MCF 10A (cell line): ENCODE data around the gene LSM4. TPM values are rescaled to one million over a fixed set of nuclear protein-coding genes. Genes with fewer than 3 reads are reported as not detected.

Source experiments
- BruUV-seq: library from RNA; stranded (reverse); fragments of 400-500 nt; replicated peaks from 2 replicates; lab custom pipeline; 2021; lab: Mats Ljungman, UMichigan
- CTCF ChIA-PET: fragments of 300-600 bp; sonication (Branson Sonifier 250); formaldehyde crosslinking; extraction: SDS; loops from one replicate; lab custom pipeline; 2021; ENCODE audit warnings: antibody characterized with exemption, inconsistent platforms; lab: Yijun Ruan, JAX
- POLR2A ChIA-PET: fragments of 300-600, 350-650 bp; sonication (Branson Sonifier 250); formaldehyde crosslinking; extraction: SDS; loops from one replicate; lab custom pipeline; 2020; ENCODE audit warnings: antibody characterized with exemption, inconsistent platforms; lab: Yijun Ruan, JAX
- DNase-seq: peaks from one replicate; pipeline ENCODE4 v3.0.0-alpha.2; 2018; ENCODE audit not compliant: unreplicated experiment
- H3K27ac Mint-ChIP-seq: one replicate; pipeline ENCODE4 v1.8.0; 2022; ENCODE audit warnings: mild to moderate bottlenecking, low read depth, mixed read lengths; ENCODE audit not compliant: unreplicated experiment
- H3K27me3 Mint-ChIP-seq: one replicate; pipeline ENCODE4 v1.8.0; 2022; ENCODE audit warnings: mixed read lengths; ENCODE audit not compliant: insufficient read depth, unreplicated experiment
- H3K36me3 Mint-ChIP-seq: one replicate; pipeline ENCODE4 v1.8.0; 2022; ENCODE audit warnings: mild to moderate bottlenecking, moderate library complexity, mixed read lengths; ENCODE audit not compliant: insufficient read depth, unreplicated experiment
- H3K4me1 Mint-ChIP-seq: one replicate; pipeline ENCODE4 v1.8.0; 2022; ENCODE audit warnings: mixed read lengths; ENCODE audit not compliant: insufficient read depth, unreplicated experiment
- H3K4me3 Mint-ChIP-seq: one replicate; pipeline ENCODE4 v1.8.0; 2022; ENCODE audit warnings: mild to moderate bottlenecking, moderate library complexity, mixed read lengths; ENCODE audit not compliant: unreplicated experiment
- H3K9me3 Mint-ChIP-seq: one replicate; pipeline ENCODE4 v1.8.0; 2022; ENCODE audit warnings: mixed read lengths; ENCODE audit not compliant: unreplicated experiment
- CTCF ChIP-seq: fragments of 200-600 bp; IDR thresholded peaks from one replicate; pipeline ENCODE4 v1.8.0; 2022; ENCODE audit warnings: antibody characterized with exemption, mild to moderate bottlenecking; ENCODE audit not compliant: unreplicated experiment
- intact Hi-C: fragments of 100-400 bp; cut with micrococcal nuclease; formaldehyde crosslinking; loops from 2 replicates; pipeline ENCODE4 v1.14.1; 2022
- total RNA-seq: library from RNA; stranded (reverse); gene quantifications from 2 replicates; pipeline ENCODE4 v1.2.3, GENCODE V29; 2022

LSM4 gene
- total RNA-seq, 1 experiment from 2014 or later, result 193 TPM

GRCh38 chr19:18281082-18282020, 41.5 kb downstream of the LSM4 start, which contains the start of gene JUND:
Gene JUND, minus strand, starts transcription at chr19:18281622. Its CDS starts 138 bp downstream, at chr19:18281484.
- Mint-ChIP-seq H3K27me3 (no peaks in the 10 kb centered on the region), H3K4me1 (peaks cover 13% of the 10 kb centered on the region), H3K27ac (peak within 1 kb of the TSS; percentile 98), H3K36me3 (peaks cover 61% of the 10 kb centered on the region), H3K9me3 (no peaks in the 10 kb centered on the region), H3K4me3 (peak within 1 kb of the TSS; percentile 87)
- no TSS peak for BruUV-seq
- intact Hi-C loops, result loop anchor here (1.0 kb wide), 1 partner anchor 20 kb away; no protein-coding TSS in a partner anchor
- peak; percentile 97 for DNase-seq
- CTCF ChIA-PET, result interaction anchor here (0.7 to 8.0 kb wide), 6 partner anchors 40 to 848 kb away, joined by 3 to 257 read pairs (median 4); partner anchors contain the start of gene LSM4
- TF ChIP-seq CTCF, result no peak
- POLR2A ChIA-PET, result interaction anchor here (0.6 to 9.0 kb wide), 41 partner anchors 11 to 638 kb away, joined by 3 to 178 read pairs (median 4); partner anchors contain the start of genes COPE, DDX49, GDF15 and KXD1

- Mint-ChIP-seq H3K27ac (peak overlapping the region; percentile 98), H3K36me3 (peaks cover 68% of the 10 kb centered on the region), H3K9me3 (no peaks in the 10 kb centered on the region), H3K27me3 (no peaks in the 10 kb centered on the region), H3K4me3 (peak overlapping the region; percentile 87), H3K4me1 (peaks cover 14% of the 10 kb centered on the region)
- TF ChIP-seq CTCF, result no peak
- ChIA-PET CTCF (interaction anchor here (0.7 to 8.0 kb wide), 14 partner anchors 11 to 209 kb away, joined by 3 to 257 read pairs (median 8); partner anchors contain the start of genes LSM4 and PGPEP1), POLR2A (interaction anchor here (0.7 to 9.0 kb wide), 27 partner anchors 12 to 639 kb away, joined by 3 to 178 read pairs (median 6); partner anchors contain the start of genes COPE, DDX49, GDF15 and LSM4)
- peak; percentile 82 for DNase-seq
- intact Hi-C loops, result no loop called here
- BruUV-seq, result no TSS peak
Measured at GRCh38 chr19:18280247-18281081, 42.4 kb downstream of the LSM4 start.

DNA sequence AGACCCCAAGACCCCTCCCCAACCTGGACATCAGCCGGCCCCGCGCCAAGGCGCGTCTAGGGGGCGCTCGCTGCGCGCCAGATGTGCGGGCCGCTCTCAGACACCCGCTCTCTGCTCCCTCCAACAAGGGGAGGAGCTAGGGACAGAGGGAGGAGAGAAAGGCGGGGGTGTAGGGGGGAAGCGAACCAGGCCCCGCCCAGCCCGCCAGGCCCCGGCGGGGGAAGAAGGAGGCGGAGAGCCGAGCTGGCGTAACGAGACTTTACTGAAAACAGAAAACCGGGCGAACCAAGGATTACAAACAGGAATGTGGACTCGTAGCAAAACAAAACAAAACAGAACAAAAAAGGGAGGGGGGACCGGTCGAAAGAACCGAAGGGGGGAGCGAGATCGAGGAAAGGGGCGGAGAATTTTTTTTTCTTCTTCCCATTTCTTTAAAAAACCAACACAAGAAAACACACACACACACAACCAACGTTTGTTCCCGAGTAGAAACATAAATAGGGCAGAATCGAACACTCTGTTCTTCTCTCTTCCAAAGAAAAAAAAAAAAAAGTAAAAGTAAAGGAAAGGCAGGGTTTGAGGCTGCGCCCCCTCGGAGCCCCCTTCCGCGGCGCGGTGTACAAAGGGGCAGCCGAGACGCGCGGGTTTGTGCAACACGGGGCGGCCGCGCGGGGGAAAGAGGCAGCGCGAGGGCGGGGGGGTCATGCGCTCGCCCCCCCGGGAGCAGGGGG, 43.2 kb downstream of the LSM4 start:
- Mint-ChIP-seq H3K36me3 (peaks cover 71% of the 10 kb centered on the region), H3K9me3 (no peaks in the 10 kb centered on the region), H3K4me3 (peak overlapping the region; percentile 87), H3K27me3 (no peaks in the 10 kb centered on the region), H3K27ac (peak overlapping the region; percentile 98), H3K4me1 (peaks cover 22% of the 10 kb centered on the region)
- peak; percentile 98 for DNase-seq
- ChIA-PET CTCF (interaction anchor here (0.5 to 8.0 kb wide), 38 partner anchors 9 to 209 kb away, joined by 3 to 257 read pairs (median 4); partner anchors contain the start of genes LSM4 and PGPEP1), POLR2A (interaction anchor here (0.6 to 9.0 kb wide), 34 partner anchors 11 to 746 kb away, joined by 3 to 178 read pairs (median 4); partner anchors contain the start of genes ELL, GDF15, LSM4 and MPV17L2)
- TSS peak; percentile 48 for BruUV-seq
- intact Hi-C loops, result loop anchor here (1.0 kb wide), 3 partner anchors 44 to 131 kb away; partner anchors contain the start of gene LSM4
- peak; percentile 84 for TF ChIP-seq CTCF
